Measurements from ENCODE around the gene GRIN2B. TPM values are rescaled to one million over a fixed set of nuclear protein-coding genes. Genes with fewer than 3 reads are reported as not detected.

The GRIN2B gene
- total RNA-seq (2014; rRNA removed; shearing (Covaris generic)) = 6.7 and 7.2 TPM in 2 replicates
- 4.8 and 5.3 TPM in 2 replicates for polyA plus RNA-seq (2015; cell fraction: cytosol; rRNA removed)
- 2.1 and 4.9 TPM in 2 replicates for polyA plus RNA-seq (2015; cell fraction: nucleus; rRNA removed)

DNA sequence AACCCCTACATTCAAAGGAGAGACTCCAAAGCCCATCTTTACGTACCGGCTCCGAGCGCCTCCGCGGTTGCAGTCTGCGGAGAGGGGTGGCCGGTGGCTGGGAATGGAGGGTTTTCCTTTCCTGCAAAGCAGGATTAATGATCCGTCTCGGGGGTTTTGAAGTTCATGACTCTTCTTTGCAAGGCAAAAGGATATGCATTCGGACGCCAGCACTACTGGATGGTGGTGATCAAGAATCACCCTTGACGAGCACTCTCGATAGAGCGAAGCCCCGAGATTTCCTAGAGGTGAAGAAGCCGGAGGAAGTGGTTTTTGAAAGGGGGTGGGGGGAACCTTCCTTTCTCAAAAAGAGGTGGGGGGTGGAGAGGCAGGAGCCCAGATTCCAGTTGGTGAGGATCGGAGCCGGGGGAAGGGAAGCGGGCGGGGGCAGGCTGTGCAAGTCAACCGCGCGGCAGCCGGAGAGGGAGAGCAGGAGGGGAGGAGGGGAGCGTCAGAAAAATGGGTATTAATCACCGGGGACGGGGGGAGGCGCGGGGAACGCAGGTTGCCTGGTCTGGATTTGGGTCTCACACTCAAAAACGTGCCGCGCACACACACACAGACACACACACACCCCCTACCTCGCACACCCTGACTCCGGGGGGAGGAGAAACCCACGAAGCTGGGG is at the start of gene GRIN2B:
Gene GRIN2B, minus strand, starts transcription at position 307 of the 667 bp plus-strand sequence. CDS start 115,394 bp downstream, outside the sequence.
- in situ Hi-C loops (cut with HindIII; ENCODE audit: low pct_unique_long_range_greater_than_20kb, low sequenced_read_pairs) = no loop called here
- DNase-seq (ENCODE audit: low read depth, low spot score) = peak; percentile 28

DNA sequence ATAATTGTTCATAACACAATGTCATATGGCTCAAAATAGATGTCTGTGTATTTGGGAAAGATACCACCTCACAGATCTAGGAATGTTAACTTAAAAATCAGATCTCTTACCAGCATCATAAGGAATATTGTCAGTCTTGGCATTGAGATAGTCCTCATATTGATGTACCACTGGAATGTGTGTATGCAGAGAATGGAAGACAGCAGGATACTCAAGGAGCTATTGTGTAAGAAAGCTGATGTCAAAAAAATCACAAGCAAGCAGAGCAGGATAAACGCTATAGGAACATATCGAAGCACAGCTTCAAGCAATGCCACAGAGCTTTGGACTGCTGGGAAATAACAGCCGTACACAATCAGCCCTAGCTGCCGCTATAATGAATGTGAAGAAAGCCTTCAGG is 45.1 kb upstream of the GRIN2B start:
- DNase-seq (ENCODE audit: low read depth, low spot score) = no peak
- in situ Hi-C loops (cut with HindIII; ENCODE audit: low pct_unique_long_range_greater_than_20kb, low sequenced_read_pairs) = no loop called here

DNA sequence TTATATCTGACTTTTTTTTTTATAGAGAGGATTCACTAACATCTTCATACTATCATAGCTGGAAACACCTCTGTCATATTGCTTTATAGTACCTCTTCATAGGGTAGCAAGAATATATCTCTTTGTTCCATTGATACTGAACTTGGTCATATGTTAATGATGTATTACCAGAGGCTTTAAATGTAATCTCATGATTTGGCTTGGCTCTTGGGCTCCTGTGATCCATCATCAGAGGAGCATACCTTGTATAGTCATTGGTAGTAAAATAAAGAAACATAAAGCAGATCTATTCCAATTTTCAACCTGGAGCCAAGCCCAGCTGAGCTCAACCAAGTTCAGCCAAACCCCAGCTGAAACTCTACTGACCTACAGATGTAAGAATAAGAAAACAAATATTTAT is 43.2 kb upstream of the GRIN2B start:
- in situ Hi-C loops (cut with HindIII; ENCODE audit: low pct_unique_long_range_greater_than_20kb, low sequenced_read_pairs) = no loop called here
- peak; percentile 66 for DNase-seq (ENCODE audit: low read depth, low spot score)

DNA sequence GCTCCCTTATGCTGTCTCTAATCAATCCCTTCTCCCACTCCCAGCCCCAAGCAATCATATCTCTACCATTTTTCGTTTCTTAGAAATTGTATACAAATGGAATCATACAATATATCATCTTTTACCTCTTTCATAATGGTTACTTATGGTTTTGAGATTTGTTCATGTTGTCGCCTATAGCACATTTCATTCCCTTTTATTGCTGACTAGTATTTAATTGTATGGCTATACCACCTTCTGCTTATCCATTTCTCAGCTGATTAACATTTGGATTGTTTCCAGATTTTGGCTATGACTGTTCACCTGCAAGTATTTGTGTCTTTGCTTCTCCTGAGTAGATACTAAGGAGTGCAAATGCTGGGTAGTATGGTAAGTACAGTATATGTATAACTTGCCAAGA is 36.7 kb upstream of the GRIN2B start:
- no peak for DNase-seq (ENCODE audit: low read depth, low spot score)
- in situ Hi-C loops (cut with HindIII; ENCODE audit: low pct_unique_long_range_greater_than_20kb, low sequenced_read_pairs) = no loop called here

DNA sequence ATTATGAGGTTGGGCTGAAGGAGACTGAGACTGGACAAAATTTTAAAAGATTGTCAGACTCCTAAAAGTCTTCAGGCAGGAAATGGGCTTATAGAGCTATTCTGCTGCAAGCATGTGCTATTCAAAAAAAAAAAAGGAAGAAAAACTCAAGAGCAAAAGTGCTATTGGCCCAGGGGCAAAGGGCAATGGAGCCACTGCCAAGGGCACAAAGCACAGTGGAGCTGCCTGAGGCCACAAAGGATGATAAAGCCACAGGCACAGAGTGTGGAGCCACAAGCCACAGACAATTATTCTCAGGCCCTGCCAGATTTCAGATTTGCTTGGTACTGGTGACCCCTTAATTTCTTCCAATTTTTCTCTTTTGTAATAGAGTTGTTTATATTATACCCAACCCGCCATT is 29.6 kb upstream of the GRIN2B start:
- in situ Hi-C loops (cut with HindIII; ENCODE audit: low pct_unique_long_range_greater_than_20kb, low sequenced_read_pairs) = no loop called here
- DNase-seq (ENCODE audit: low read depth, low spot score) = no peak

DNA sequence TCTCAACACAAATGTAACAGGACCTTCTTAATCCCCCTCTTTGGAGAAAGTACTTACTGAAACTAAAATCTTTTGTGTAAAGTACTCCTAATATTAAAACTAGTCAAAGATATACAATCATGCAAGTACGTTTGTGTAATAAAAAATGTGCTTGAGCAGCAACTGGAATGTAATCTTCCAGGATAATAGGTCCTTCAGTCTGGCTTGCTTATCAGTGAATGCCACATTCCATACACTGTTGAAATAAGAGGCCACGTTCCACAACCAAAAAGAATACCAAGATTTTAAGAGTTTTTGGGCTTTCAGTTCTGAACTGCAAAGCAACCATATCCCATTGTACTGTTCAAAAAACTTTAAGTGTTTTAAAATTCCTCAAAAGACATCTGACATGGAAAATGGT is 26.2 kb upstream of the GRIN2B start:
- DNase-seq (ENCODE audit: low read depth, low spot score) = no peak

DNA sequence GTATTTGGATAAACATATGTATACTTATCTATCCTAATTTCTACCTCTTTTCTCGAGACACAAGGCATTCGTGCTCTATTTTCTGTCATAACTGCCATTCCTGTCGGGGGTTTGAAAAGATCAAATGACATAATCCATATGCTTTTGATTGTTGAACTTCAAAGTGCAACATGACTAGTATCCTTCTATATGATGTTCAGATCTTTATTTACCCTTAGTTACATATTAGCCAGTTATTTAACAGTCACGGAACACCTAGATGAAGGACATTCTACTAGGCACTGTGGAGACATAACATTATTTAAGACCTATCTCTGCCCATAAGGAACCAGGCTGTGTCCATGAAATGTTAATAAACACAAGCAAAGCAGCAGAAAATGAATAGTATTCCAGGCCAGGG is 11.2 kb upstream of the GRIN2B start:
- no peak for DNase-seq (ENCODE audit: low read depth, low spot score)
- in situ Hi-C loops (cut with HindIII; ENCODE audit: low pct_unique_long_range_greater_than_20kb, low sequenced_read_pairs) = no loop called here

More for the DNA sequence above, 26.2 kb upstream of the GRIN2B start:
- in situ Hi-C loops (cut with HindIII; ENCODE audit: low pct_unique_long_range_greater_than_20kb, low sequenced_read_pairs) = no loop called here

DNA sequence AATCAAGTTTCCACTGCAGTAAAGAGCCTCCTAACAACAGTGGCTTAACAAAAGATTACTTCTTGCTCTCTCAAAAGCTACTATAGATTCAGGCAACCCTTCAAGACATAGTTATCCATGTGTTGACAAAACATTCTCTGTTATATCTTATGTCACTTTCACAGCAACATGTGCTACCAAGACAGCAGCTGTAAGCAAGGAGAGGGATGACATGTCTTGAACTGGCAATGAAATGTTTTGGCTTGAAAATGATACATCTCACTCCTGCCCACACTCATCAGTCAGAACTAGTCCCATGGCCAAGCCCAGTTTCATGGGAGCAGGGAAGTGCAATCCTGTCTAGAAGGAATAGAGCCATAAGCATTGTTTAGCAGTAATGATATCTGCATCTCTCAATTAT is 10.7 kb upstream of the GRIN2B start:
- in situ Hi-C loops (cut with HindIII; ENCODE audit: low pct_unique_long_range_greater_than_20kb, low sequenced_read_pairs) = no loop called here
- no peak for DNase-seq (ENCODE audit: low read depth, low spot score)

DNA sequence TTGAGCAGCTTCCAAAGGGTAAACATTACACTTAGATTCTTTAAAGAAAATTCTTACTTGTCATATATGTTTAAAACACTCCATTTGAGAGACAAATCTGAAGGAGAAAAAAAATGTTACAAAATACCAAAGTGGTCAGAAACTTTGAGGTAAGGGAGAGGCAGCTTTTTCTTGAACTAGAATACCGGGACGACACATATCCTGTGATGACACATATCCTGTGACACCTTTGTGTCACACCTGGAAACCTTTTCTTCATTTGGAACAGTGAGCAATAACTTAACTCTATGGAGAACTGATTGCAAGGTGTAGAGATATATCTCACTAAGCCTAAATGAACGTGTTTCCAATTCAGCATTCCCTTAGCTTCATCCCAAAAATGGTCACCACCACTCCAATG is 4.6 kb upstream of the GRIN2B start:
- no peak for DNase-seq (ENCODE audit: low read depth, low spot score)
- in situ Hi-C loops (cut with HindIII; ENCODE audit: low pct_unique_long_range_greater_than_20kb, low sequenced_read_pairs) = no loop called here

DNA sequence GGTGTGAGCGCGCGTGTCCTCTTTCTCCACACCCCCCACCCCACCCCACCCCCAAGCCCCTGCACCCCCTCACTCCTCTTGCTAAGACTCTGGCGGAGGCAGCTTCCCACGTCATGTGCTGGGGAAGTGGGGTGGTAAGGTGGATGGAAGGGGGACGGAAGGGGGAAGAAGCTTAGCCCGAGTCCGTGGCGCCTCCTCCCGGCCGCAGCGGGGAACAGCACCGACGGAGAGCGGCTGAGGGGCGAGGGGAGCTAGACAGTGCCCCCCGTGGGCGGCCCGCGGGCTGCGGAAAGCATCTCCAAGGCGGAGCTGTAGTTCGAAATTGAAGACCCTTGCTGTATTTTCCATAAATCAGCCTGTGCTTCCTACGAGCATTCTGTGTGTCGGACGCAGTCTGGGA is 588 bp upstream of the GRIN2B start:
- in situ Hi-C loops (cut with HindIII; ENCODE audit: low pct_unique_long_range_greater_than_20kb, low sequenced_read_pairs) = no loop called here
- peak; percentile 57 for DNase-seq (ENCODE audit: low read depth, low spot score)

DNA sequence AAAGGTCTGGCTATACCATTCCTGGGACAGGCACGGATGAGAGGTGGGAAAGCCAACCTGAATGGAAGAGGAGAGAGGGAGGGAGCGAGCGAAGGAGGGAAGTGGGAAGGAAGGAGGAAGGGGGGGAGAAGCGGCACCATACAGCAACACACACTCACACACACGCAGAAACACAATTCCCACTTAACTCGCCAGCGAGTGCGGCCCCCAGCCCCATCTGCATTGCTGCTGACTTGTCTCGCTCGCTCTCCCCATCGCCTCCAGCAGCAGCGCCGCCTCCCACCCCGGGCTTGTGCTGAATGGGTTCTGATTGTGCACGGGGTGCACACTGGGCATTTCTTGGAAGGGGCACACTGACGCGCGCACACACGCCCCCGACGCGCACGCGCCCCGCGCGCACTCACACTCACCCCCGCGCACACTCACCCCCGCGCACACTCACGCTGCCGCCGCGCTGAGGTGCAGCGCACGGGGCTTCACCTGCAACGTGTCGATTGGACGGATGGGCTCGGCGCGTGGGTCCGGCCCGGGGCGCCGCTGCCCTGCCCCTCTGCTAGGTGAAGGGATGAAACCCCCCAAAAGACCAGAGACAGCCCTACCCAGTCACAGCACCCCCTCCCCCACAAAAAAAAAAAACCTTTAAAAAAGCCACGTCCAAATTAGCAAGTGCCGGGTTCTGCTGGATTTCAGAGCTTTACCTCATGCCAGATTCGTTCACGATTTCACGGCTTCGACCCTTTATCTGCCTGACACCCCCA is 685 bp downstream of the GRIN2B start:
- in situ Hi-C loops (cut with HindIII; ENCODE audit: low pct_unique_long_range_greater_than_20kb, low sequenced_read_pairs) = no loop called here
- no peak for DNase-seq (ENCODE audit: low read depth, low spot score)

DNA sequence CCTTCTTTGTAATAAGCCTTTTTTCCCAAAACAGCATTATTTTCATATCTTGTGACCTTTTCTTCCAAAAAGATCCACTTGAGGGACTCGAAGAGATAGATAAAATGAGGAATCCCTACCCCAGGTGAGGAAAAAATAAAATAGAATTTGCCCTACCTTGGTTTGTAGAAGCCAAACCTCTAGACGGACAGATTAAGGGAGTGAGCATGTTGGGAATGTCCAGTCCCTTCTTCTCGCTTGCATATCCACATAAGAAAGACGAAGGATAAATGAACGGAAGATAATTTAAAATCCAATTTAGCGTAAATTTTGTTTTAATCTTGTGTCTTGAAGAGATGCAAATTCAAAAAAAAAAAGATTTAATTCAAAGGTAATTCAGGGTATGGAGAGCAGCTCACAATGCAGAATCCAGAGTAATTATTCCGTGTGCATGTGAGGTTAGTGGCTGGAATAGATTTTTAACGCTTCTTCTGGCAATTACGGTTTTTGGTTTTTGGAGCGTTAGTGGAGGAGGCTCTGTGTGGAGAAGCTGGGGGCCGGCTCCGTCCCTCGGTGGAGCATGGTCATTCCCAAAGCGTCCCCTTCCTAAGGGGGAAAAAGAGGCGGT is 1.5 kb downstream of the GRIN2B start:
- in situ Hi-C loops (cut with HindIII; ENCODE audit: low pct_unique_long_range_greater_than_20kb, low sequenced_read_pairs) = no loop called here
- no peak for DNase-seq (ENCODE audit: low read depth, low spot score)

DNA sequence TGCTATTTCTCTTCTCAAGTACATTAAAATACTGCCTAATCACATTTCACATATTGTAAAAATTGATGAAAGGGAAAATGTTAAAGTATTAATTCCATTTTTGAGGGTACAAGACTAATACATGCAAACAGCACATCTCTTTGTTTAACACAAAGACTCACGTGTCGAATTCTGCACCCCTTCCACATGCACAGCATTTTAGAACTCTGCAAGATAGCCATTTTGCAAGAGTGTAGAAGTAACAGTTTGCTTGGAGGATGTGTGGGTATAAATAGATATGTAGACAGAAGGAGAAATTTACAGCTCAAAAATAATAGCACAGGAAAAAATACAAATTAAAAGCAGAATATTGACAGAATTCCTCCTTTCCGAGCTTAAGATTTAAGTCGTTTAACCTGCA is 2.5 kb downstream of the GRIN2B start:
- in situ Hi-C loops (cut with HindIII; ENCODE audit: low pct_unique_long_range_greater_than_20kb, low sequenced_read_pairs) = no loop called here
- DNase-seq (ENCODE audit: low read depth, low spot score) = no peak

DNA sequence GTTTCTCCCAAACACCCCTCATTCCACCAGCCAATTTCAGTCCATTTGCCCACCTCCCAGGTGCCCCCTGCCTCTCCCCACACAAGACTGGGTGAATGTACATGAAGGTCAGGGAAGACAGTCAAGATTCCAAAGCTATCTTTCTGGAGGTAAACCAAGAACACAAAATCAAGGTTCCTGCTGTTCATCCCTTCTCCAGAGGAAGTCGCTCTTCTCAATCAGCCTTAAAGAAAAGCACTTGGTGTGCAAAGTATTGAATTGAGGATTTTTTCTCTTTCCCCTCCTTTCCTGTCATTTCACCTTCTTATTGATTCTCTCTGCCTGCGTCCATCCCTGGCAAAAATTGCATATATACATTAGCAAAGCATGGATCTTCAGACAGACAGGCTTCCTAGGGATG is 4.5 kb downstream of the GRIN2B start:
- in situ Hi-C loops (cut with HindIII; ENCODE audit: low pct_unique_long_range_greater_than_20kb, low sequenced_read_pairs) = no loop called here
- peak; percentile 55 for DNase-seq (ENCODE audit: low read depth, low spot score)

DNA sequence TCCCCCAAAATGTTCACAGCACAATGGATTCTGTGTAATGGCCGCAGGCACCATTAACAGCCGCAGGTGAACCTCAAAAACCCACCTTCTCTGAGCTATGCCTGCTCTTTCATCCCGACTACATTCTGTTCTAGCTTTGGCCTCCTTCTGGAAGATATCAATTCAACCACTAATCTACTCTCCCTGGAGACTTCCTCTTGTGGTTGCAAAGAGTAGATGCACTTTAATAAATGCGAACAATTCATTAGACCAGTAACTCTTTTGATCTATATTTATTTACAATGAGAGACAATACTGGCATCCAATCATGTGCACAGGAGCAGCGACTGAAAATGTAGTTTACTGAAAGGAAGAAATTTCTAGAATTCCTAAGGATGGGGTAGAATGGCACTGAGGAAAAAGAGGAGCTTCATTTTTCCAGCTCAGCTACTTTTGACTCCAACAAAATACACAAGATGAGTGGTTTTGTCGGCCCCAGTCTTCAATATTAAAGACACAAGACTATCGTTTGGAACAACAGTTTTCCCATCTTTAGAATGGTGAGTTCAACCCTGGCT is 5.3 kb downstream of the GRIN2B start:
- in situ Hi-C loops (cut with HindIII; ENCODE audit: low pct_unique_long_range_greater_than_20kb, low sequenced_read_pairs) = no loop called here
- DNase-seq (ENCODE audit: low read depth, low spot score) = peak; percentile 39

DNA sequence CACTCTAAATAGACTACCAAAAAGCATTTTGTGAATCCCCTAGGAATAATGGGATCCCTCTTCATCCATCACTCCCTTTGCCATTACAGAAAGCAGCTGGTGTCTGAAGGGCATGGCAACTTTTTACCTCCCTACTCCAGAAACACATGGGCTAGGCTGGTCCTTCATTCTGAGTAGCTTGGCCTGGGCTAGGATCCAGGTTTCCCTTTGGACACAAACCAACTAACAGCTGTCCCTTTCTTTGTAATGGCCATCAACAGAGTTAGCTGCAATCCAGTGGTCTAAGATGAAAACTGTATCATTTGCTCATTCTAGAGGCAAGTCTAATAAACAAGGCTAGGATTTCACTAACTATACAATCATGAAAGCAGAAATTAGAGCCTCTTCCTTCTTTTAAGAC is 7.4 kb downstream of the GRIN2B start:
- no peak for DNase-seq (ENCODE audit: low read depth, low spot score)
- in situ Hi-C loops (cut with HindIII; ENCODE audit: low pct_unique_long_range_greater_than_20kb, low sequenced_read_pairs) = no loop called here

DNA sequence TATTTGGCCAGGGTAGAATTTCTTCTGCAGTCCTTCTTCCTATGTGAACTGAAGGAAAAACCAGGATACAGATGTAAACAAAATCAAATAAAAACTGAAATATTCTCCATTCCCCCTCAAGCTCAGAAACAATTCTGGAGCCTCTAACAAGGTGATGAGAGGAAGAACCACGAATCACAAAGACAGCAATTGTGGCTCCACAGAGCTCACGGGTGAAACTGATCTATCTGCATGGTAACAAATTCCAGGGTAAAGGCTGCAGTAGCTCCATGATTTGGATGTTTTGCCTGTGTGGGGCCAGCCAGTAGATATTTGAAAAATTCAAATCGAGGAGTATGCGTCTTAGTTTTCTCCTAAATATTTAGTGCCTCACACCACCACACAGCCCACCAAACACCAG is 10.6 kb downstream of the GRIN2B start:
- no peak for DNase-seq (ENCODE audit: low read depth, low spot score)
- in situ Hi-C loops (cut with HindIII; ENCODE audit: low pct_unique_long_range_greater_than_20kb, low sequenced_read_pairs) = no loop called here

DNA sequence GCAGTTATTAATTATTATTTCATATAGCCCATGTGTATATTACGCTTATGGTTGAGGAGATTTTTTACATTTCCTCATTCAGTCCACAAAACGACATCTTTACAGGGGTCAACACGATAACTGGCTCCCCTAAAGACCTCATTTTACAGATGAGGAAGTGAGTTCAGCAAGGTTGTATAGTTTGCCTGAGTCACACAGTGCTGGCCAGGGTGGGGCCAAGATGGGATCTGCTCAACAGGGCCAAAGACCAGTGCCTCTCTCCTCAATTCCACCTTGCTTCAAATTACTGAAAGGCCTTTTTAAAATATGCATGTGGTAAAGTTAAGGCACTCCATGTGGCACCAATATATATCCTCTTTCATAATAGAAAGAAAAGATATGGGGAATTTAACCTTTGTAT is 13.1 kb downstream of the GRIN2B start:
- in situ Hi-C loops (cut with HindIII; ENCODE audit: low pct_unique_long_range_greater_than_20kb, low sequenced_read_pairs) = no loop called here
- DNase-seq (ENCODE audit: low read depth, low spot score) = no peak
